UCSD-AML1 (cell line): ENCODE data around the gene EIF4G3.

ENCODE experiments used
- DNase-seq: peaks from one replicate; lab custom pipeline; 2025; ENCODE audit not compliant: unreplicated experiment; lab: John Stamatoyannopoulos, UW

Gene EIF4G3

GRCh38 chr1:20998826-20999225 is 177.9 kb downstream of the EIF4G3 start:
- DNase-seq, result no peak

DNA sequence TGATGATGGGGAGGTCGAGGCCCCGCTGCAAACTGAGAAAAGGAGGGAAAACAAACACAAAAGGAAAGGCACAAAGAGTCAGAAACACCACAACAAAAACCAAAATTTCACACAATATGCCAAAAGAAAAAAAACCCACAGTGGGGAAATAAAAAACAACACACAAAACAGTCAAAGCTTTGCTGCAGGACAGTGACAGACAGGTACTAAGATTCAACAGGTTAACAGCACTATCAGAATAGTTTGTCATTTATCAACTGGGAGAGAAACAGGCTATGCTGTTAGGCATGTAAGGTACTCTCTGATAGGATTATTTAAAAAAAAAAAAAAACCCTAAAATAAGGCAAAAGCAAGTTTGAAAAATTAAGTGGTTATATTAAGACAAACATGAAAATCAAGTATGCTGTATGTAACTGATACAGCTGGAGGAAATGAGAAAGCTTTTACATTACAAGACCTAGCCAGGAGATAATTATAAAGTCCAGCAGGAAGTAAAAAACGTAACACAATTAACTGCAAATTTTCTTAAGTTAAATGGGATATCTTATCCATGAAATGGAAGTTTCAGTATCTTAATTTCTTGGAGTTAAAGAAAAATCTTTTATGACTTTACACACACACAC is 179.0 kb downstream of the EIF4G3 start:
- no peak for DNase-seq

GRCh38 chr1:20996554-20996953 is 180.1 kb downstream of the EIF4G3 start:
- DNase-seq, result no peak

DNA sequence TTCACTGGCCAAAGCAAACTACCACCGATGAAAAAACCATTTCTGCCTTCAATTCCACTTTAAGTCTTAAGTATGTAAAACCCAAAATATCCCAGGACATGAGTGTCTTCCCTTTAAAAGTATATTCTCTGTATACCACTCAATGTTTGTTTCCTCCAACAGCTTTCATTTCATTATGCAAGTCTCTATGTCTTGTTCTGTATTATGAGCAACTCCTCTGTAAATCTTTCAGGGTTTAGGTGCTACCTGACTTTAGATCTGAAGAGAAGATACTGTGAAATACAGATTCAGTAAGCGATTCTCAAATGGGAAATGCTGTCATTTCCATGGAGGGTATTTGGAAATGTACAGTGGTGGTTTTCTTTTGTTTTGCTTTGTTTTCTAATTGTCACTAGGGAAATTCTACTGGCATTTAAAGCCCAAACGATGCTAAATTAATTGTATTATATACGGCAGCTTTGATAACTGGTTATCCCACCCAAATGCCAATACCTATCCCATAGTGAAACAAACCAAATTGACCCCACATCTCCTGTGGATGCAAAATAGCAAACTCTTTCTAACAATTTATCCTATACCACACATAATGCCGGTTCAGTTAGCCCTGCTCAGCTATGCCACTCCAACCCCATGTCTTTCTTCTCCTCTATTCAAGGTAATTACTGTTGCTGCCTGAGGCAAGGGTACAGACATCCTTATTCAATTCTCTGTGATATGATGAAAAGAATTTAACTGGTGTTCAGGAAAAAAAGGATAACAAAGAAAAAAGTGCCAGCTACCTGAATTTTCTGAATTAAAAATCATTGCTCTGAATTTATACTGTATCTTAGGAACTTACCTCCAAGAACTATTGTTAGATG is 182.8 kb downstream of the EIF4G3 start:
- DNase-seq, result no peak

- DNase-seq, result no peak
These were observed 184.2 kb downstream of the EIF4G3 start for GRCh38 chr1:20992322-20993056.

GRCh38 chr1:20988943-20989342 is 187.8 kb downstream of the EIF4G3 start:
- DNase-seq, result no peak

GRCh38 chr1:20987831-20988825 is 188.6 kb downstream of the EIF4G3 start:
- no peak for DNase-seq

DNA sequence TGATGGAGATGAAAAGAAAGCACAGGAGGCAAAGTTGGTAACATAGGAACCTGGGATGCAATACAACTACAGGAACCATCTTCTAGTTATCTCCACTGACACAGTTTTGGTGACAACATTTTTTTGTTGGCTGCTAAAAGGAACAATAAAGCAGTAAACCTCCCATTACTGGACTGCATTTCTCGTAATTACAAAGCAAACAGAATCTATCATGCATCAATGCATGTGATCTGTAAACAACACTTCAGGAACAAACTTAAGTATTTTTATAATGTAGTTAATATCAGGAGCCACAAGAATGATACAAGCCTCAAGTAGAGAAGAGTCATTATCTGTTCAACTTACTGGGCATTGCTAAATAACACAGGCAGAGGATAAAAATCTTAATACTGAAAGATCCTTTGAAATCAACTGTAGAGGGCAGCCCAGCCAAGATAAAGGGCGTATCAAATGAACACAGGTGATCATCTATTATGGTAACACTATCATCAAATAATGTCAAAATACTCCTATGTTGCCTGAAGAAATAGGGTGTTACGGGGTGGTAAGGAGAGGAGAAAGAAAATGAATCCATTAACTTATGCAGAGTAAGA is 193.3 kb downstream of the EIF4G3 start:
- DNase-seq, result no peak

DNA sequence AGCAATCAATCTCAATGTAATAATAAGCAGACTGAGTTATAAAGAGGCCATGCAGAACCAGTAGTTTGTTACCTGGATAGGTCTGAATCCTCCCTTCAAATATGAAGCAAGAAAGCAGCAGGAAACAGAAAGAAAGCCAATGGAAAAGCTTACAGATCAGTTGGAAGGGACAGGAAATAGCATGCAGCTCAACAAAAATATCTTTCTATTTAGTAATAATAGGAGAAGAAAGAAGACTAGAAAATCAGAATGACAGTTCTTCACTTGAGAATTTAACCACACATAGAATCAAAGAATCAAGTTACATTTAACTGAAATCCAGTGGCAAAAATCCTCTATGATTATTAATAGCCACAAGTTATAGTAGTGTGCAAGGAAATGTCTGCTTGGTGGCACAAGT is 194.4 kb downstream of the EIF4G3 start:
- DNase-seq, result no peak

DNA sequence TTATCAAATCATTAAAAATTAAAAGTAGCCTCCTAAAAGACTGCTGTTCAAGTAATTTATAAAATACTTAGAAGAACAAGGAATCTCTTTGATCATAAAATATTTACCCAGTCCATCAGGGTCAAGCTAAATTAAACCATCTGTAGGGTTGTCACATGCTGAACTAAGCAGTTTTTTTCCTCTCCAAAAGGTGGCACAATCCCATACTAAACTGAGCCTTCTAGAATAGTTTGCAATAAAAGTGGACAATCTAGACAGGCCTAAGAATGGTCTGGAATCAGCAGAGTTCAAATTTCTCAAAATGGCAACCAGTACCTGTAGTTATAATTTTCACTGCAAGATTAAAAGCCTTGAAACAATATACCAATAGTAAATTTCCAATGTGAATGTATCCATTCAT is 194.8 kb downstream of the EIF4G3 start:
- DNase-seq, result no peak

DNA sequence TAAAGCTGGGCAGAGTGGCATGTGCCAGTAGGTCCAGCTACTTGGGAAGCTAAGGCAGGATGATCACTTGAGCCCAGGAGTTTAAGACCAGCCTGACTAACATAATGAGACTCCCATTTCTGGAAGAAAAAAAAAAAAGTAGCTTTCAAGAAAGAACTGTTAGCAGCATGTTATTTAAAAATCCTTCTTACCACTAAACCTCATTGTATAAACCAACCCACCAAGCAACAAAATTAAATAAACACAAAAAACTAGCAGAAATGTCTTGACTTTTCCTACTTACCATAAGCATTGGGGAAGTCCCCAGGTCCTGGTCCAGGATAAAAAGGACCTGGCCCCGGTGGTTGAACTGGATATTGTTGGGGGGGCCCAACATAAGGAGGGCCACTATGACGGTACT is 196.6 kb downstream of the EIF4G3 start:
- DNase-seq, result no peak

- DNase-seq, result no peak
These were observed 198.3 kb downstream of the EIF4G3 start for GRCh38 chr1:20978413-20978812.

DNA sequence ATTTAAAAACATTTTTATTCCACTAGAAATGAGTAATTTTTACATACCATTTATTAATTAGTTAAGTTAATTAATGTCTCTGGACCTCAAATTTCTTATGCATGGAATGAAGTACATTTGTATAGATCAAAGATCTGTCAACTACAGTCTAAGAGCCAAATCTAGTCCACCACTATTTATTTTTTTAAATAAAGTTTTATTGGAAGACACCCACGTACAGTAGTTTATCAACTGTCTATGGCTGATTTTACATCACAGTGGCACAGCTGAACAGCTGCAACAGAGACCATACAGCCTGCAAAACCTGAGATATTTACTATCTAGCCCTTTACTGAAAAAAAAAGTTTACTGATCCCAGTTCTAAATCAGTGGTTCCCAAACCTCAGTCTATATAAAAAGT is 201.0 kb downstream of the EIF4G3 start:
- no peak for DNase-seq

DNA sequence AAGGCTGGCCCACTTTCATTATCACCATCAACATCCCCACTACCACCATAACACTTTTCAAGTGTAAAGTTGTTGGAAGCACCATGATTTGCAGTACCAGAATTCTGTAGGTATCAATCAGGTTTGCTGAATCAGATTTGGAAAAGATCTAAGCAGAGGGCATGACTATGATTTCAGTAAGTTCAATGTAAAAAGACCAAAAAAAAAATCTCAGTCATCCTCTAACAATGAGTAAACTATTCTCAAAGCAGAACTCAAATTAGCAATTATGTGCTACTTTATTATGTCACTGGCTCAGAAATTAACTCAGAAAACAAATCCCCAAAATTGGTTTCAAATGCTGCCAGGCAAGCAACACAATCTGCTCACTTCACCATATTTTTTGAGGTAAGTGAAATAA is 201.7 kb downstream of the EIF4G3 start:
- no peak for DNase-seq

DNA sequence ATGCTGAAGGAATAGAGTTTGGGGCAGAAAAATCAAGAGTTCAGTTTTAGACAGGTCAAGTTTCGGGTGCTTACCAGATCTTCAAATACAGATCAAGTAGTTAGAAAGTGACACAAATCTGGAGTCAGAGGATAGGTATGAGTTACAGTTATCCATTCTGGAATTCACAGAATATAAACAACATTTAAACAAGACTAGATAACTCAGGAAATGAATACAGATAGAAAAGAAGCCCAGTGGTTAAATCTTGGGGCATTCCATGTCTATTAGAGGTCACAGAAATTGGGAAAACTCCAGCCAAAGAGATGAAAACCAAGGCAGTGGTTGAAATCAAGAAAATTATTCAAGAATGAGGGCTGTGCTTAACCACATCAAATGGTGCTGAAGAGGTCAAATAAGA is 202.6 kb downstream of the EIF4G3 start:
- no peak for DNase-seq

GRCh38 chr1:20972855-20973254 is 203.8 kb downstream of the EIF4G3 start:
- no peak for DNase-seq

- DNase-seq, result no peak
These were observed 211.9 kb downstream of the EIF4G3 start for GRCh38 chr1:20964540-20965484.

- DNase-seq, result no peak
These were observed 214.0 kb downstream of the EIF4G3 start for GRCh38 chr1:20962576-20963258.

DNA sequence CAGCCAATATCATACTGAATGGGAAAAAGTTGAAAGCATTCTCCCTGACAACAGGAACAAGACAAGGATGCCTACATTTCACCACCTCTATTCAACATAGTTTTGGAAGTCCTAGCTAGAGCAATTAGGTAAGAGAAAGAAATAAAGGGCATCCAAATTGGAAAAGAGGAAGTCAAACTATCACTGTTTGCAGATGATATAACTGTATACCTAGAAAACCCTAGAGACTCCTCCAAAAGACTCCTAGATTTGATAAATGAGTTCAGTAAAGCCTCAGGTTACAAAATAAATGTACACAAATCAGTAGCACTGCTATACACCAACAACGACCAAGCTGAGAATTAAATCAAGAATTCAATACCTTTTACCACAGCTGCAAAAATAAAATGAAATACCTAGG is 218.3 kb downstream of the EIF4G3 start:
- DNase-seq, result no peak
